GF-D8 (cell line): ENCODE data around the gene ZDHHC12.

Experiments used
- DNase-seq: peaks from one replicate; lab custom pipeline; 2025; lab: John Stamatoyannopoulos, UW

ZDHHC12 gene

DNA sequence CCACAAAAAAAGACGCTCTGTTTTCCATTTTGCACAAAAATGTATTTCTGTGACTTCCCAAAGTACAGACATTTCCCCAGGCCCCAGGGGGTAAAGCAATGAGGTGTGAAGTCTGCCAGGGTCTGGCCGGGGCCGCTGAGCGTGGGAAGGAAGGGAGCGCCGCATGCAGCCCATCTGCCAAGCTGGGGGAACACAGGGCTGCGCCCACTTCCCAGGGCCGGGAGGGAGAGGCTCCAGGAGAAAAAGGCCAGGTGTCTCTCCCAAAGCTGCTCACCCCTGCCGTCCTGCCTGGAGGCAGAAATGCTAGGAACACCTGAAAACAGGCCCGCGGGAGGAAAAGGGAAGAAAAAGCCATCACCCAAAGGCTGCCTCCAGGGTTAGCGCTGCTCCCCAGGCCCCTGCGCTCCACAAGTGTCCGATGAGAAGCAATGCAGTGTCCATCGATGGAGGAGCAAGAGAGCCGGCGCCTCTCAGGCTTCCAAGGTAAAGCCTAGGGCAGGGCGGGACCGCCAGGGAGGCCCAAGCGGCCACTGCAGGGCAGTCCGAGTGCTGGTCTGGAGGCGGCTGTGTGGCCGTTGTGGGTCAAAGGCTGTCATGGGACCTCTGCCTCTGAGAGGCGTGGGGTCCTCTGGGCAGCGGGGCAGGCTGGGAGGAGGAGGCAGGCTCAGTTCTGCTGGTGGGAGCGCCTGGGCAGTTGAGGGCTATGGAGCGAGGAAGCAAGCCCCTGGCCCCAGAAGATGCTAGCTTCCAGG lies 6.0 kb upstream of the ZDHHC12 start:
- no peak for DNase-seq

DNA sequence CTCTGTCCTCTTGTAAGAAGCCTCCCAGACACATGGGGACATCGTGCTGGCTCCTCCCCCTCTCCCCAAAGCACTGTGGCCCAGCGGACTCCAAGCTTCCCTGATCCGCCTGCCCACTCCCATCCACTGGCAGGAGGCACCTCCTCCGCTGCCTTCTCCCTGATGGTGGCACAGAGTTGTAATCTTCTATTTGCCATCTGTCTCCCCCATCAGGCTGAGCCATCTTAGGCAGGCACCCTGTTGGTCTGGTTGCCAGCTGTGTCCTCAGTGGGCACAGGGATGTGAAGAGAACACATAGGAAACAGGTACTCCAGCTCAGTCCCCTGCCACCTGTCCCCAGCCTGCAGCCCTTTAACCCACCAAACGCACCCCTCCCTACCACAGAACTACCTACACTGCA lies 5.4 kb upstream of the ZDHHC12 start:
- no peak for DNase-seq

DNA sequence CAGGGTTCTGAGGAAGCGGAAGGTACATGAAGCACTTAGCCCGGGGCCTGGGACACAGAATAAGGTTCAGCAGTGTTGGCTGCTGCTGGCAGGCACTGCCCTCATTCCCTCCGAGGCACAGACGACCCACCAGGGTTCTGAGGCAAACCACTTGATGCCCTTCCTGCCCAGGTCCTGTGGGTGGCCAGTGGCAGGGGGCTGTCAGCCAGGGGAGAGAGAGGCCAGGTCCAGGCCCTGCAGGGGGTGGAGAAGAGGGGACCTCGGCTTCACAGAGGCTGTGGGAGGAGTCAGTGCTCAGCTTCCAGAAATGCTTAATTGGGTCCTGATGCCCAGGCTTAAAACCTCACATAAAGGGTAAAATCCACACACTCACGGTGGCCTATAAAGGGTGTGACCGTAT lies 4.4 kb upstream of the ZDHHC12 start:
- no peak for DNase-seq

DNA sequence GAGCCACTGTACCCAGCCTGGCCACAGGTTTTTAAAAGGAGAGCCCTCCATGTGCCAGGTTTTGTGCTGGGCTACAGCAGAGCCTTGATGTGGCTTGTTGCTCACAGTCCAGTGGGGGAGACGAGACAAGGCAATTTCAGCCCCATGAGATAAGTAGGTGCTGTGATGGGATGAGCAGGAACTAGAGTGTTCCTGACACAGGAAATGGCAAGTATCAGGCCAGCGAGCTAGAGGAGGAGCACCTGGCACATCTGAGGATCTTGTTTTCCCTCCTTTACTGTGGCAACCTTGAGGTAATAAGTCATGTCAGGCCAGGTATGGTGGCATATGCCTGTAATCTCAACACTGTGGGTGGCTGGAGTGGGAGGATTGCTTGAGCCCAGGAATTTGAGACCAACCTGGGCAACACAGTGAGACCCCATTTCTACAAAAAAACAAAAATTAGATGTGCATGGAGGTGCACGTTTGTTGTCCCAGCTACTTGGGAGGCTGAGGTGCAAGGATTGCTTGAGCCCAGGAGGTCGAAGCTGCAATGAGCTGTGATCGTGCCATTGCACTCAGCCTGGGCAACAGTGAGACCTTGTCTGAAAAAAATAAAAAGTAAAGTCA lies 3.8 kb upstream of the ZDHHC12 start:
- no peak for DNase-seq

DNA sequence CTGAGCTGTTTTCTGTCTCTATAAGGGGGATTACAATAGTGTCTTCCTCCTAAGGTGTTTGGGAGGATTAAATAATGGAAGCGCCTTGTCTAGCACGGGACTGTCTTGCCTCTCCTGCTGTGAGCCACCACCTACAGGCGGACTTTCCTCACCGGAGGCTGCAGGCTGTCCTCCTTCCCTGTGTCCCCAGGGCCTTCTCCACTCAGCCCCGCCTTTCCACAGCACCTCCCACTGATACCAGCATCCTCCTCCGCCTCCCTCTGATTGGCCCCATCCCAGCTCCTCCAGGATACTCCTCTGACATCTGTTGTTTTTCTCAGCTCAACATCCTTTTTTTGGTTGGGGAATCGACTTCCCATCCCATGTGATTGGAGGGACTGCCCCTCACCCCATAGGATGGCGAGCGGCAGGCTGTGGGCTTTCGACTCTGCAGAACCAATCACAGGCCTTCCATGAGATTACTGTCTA lies 851 bp upstream of the ZDHHC12 start:
- DNase-seq = no peak

DNA sequence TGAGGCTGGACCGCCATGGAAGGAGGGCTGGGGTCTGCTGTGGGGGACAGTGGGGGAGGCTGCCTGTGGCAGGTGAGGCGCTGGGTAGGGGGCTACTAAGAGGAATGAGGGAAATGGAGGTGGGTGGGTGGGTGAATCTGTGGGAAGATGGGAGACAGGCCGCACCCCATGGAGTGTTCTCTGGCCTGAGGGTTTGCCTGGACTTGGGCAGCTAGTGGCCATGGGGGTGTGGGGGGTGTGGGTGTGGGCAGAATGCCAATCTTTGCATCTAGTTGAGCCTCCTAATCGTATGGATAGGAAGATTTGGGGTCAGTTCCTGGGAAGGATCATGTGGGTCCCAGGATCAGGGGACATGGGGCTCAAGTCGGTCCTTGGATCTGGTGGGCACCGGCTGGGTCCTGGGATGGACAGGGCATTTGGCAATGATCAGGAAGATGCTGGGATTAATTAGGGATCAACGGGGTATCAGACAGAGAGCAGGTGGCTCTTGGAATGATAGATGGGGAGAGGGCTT lies 518 bp downstream of the ZDHHC12 start:
- DNase-seq = no peak

DNA sequence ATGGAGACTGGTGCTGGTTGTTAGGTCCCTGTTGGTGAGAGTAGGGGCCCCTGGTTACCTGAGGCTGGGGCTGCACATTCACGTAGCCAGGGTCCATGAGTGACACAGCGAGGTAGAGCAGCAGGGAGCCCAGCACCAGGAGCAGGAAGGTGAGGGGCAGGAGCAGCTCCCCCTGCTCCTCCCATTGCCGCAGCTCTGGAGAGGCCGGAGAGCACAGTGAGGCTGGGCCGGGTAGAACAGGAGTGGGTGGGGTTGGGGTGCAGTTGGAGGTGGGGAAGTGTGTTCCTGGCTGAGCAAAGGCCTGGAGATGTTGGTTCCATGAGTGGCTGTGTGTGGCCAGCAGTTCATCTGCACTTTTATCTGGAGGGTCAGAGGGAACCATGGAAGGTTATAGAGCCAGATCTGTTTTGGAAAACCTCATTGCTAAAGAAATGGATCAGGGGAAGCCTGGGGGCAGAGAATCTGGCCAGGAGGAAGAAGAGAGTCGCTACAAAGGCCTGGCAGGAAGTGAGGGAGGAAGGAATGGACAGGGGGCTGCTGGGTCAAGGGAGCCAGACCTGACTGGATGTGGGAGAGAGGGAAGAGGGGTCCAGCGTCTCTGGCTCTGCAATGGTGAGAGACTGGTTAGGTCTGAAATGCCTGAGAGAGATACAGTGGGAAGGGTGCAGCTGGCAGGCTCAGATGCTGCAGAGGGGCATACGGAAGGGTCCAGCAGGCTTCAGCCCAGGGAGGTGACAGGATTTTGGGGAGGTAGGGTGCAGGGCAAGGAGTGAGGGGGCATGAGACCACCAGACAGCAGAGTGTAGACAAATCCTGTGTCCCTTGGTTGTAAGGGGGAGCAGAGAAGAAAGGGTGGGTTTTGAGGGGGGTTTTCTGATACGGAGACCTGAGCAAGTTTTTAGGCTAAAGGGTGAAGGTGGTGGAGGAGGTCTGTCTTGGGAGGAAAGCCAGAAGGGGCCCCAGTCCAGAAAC lies 1.3 kb downstream of the ZDHHC12 start:
- no peak for DNase-seq

DNA sequence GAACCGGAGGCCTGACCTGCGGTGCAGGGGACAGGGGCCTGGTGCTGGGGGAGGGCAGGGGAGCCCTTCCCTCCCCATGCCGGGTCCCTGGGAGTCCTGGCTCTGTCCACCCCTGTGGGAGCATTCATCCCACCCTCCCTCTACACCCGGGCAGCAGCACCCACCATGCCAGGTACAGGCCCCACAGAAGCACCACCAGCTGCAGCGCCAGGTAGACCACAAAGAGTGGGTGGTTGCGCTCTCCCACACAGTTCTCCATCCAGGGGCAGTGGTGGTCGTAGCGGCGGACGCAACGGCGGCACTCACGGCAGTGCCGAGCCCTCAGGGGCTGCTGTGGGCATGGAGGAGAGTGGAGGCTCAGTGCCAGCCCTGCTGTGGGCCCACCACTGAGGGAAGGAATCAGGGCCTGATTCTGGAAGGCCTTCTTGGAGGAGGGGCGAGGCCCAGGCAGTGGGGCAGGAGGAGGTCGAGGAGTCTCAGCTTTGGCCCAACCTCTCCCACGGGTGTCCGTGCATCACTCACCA lies 2.4 kb downstream of the ZDHHC12 start:
- DNase-seq = no peak

DNA sequence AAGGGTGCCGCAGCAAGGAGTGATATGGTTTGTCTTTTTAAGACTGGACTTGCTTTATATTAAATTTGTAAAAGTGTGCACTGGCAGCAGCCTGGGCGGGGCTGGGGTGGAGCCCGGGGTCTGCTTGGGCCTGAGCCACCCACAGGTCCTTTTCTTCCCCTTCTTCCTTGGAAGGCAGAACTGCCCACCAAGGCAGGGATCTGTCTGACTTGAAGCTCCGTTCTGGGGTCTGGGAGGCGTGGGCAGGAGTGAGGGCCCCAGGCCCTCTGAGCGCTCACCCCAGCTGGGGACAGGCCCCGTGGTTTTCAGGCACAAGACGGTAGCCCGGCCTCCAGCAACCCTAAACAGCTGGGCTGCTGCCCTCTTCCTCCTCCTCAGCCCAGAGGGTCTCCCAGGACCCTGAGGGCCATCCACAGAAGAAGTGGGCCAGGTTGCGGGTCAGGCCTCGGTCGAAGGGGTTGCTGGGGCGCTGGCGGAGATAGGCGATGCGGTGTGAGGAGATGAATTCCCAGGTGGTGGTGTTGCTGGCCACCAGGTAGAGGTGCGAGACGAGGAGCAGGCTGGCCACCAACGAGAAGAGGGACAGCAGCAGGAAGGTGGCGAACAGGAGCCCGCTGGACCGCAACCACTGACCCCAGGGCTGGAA lies 3.0 kb downstream of the ZDHHC12 start:
- no peak for DNase-seq

DNA sequence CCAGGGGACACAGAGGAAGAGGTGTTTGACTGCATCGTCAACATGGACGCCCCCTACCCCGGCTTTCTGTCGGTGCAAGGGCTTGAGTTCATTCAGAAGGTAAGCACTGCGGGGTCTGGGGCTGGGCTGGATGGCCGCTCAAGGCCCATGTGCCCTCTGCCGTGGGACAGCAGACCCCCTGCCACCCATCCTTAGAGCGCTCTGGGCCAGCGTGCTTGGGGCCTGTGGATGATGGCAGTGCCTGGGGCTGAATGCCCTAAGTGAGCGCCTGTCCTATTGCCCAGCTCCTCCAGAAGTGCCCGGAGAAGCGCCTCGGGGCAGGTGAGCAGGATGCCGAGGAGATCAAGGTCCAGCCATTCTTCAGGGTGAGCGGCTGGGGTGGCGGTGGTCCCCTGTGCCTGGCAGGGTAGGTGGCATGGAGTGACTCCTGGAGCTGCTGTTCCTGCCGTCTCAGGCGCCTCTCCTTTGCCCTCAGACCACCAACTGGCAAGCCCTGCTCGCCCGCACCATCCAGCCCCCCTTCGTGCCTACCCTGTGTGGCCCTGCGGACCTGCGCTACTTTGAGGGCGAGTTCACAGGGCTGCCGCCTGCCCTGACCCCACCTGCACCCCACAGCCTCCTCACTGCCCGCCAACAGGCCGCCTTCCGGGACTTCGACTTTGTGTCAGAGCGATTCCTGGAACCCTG lies 3.9 kb downstream of the ZDHHC12 start:
- DNase-seq = no peak

DNA sequence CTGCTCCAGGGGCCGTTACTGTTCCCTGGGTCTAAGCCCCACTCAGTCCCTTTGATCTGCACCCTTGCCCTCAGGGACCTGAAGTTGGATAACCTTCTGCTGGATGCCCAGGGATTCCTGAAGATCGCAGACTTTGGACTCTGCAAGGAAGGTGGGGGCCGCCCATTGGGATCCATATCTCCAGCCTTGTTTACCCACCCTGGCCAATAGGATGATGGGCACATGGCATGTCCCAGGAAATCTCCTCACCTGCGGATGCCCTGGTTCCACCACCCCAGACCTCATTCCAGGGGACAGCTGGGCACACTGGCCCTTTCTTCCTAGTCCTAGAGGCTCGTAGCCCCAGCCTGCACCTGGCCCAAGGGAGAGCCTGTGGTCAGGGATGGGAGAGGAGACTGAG lies 5.5 kb downstream of the ZDHHC12 start:
- no peak for DNase-seq

DNA sequence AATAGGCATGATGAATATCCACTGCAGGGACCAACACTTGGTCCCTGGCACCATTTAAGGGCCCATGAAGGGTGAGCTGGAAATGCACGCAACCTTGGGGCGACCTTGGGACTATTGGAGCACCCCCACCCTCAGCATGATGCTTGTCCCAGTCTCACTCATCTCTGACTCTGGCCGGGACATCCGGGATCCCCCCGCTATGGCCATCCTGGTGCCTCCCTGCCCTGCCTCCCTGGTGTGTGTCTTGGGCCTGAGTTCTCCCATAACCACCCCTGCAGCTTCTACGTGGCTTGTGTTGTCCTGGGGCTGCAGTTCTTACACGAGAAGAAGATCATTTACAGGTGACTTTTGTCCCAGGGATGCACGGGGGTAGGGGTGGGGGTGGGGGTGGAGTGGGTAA lies 5.9 kb downstream of the ZDHHC12 start:
- no peak for DNase-seq

DNA sequence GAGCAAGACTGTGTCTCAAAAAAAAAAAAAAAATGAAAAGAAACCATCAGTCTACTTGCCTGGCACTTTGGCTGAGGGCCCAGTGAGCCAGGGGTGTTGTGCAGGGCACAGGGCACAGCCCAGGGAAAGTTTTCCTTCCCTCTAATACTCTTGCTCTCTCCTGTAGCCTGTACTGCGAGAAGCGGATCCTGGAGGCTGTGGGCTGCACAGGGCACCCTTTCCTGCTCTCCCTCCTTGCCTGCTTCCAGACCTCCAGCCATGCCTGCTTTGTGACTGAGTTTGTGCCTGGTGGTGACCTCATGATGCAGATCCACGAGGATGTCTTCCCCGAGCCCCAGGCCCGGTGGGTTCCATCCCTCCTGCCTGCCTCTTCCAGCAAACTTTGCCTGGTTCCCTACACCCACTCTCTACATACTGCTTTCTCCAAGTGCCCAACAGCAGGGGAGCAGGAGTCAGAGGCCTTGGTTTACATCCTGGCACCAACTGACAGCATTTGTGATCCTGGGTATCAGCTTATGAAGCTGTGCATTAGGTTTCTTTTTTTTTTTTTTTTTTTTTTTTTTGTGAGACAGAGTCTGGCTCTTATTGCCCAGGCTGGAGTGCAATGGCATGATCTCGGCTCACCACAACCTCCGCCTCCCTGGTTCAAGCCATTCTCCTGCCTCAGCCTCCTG lies 7.2 kb downstream of the ZDHHC12 start:
- no peak for DNase-seq

DNA sequence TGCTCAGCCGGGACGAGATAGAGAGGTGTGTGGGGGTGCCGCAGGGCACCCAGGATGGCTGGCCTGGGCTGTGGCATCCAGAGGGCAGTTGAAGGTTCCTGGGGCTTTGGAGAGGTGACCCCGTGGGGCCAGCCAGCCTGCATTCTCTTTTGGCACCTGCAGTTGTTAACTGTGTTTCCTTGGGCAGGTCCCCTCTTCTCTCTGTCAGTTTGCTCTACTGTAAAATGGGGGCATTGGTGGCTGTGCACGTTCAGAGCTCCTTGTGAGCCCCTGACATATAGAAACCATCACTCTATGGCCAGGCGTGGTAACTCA lies 8.5 kb downstream of the ZDHHC12 start:
- no peak for DNase-seq

DNA sequence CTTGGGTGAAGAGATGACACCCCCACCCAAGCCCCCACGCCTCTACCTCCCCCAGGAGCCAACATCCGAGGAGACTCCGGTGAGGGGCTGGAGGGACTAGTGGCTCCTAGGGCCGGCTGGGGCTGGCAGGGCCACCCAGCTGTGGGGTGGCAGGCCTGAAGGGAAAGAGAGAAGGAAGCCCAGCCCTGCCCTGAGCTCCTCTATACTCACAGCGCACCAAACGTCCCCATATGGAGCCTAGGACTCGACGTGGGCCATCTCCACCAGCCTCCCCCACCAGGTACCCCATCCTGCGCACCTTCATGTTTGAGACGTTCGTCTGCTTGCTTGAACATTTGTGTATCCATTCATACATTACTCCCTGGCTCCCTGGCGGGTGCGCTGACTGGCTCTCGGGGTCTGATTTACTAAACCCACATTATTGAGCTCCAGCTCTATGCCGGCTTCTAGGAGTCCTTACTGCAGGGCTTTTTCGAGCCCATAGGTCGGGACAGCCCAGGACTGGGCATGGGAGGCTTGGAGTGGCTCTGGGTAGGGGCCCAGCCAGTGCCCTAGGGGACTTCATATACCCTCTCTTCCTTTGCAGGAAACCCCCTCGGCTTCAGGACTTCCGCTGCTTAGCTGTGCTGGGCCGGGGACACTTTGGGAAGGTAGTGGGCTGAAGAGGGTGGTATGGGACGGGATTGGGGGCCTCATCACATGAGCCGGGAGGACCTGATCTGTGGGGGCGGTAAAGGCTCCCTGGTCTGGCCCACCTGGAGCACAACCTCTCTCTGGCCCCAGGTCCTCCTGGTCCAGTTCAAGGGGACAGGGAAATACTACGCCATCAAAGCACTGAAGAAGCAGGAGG lies 9.1 kb downstream of the ZDHHC12 start:
- no peak for DNase-seq

DNA sequence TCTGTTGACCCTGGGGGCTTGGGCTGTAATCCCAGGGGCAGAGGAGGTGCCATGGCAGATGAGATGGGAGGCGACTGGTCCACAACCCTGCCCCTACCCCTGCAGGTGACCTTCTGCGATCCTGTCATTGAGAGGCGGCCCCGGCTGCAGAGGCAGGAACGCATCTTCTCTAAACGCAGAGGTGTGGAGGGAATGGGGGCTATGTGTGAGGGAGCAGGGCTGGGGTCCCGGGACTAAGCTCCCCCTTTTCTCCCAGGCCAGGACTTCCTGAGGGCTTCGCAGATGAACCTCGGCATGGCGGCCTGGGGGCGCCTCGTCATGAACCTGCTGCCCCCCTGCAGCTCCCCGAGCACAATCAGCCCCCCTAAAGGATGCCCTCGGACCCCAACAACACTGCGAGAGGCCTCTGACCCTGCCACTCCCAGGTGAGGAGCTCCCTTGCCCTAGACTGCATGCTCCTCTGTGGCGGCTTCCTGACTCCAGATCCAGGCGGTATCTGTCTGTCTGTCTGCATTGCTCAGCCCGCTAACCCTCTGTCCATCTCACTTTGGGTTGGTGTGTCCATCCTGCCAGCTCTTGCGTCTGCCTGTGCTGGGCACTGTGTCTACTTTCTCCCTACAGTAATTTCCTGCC lies 9.9 kb downstream of the ZDHHC12 start:
- no peak for DNase-seq

DNA sequence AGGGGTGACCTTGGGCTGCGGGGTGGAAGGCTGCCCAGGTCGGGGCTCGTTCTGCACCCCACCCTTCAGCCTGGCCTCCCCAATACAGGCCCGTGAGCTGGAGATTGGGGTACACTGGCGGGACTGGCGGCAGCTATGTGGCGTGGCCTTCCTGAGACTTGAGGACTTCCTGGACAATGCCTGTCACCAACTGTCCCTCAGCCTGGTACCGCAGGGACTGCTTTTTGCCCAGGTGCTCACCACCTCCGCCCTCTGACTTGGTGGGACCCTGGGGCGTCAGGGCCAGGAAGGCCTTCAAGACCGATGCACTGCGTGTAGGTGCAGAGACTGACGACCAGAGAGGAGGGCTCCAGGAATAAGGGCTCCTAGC lies 10.5 kb downstream of the ZDHHC12 start:
- DNase-seq = no peak

DNA sequence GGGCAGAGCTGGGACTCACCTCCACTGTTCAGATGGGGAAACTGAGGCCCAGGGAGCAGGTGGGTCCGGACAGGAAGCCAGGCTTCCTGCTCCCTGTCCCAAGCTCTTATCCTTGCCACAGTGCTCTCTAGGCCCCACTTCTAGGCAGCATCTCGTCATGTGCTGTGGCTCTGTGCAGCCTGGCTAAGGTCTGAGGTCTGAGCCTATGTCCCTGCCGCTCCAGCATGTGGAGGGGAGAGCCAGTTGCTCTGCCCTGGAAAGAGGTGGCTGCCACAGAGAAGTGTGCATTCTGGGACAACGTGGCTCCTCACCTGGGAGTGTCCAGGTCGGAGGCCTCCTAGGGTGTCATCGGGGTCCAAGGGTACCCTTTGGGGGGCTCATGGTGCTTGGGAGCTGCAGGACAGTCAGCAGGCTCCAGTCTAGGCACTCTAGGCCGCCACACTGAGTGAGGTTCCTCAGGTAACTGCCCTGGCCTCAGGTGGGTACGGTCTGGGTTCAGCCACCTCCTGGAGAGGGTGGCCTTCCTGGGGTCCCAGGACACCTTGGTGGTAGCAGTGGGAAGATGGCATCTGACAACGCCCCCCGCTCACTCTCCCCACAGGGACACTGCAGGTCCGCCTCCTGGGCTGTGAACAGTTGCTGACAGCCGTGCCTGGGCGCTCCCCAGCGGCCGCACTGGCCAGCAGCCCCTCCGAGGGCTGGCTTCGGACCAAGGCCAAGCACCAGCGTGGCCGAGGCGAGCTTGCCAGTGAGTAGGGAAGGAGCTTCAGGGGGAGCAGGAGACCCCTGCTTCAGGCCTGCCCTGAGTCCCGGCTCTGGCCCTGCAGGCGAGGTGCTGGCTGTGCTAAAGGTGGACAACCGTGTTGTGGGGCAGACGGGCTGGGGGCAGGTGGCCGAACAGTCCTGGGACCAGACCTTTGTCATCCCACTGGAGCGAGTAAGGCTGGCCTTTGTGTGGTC lies 11.2 kb downstream of the ZDHHC12 start:
- DNase-seq = no peak
